Ovary (tissue), 9 donors: ENCODE data around the gene DAB1. TPM values are rescaled to one million over a fixed set of nuclear protein-coding genes. Genes with fewer than 3 reads are reported as not detected.

Source experiments
- DNase-seq, 5 donors: peaks; one replicate each; pipeline ENCODE4 v3.0.0-alpha.2; 2019 to 2020
- H3K27ac ChIP-seq, 2 donors: fragments of 200-600 bp; one replicate each; pipeline versions ENCODE4 v1.5.1 to v1.8.0; 2019 to 2022
- H3K27me3 ChIP-seq: fragments of 200-600 bp; one replicate; pipeline ENCODE4 v1.8.0; 2022
- H3K36me3 ChIP-seq: fragments of 200-600 bp; sonication (generic); one replicate; pipeline ENCODE4 v1.5.1; 2019
- H3K4me1 ChIP-seq: one replicate; pipeline ENCODE4 v1.8.1; 2013; ENCODE audit warnings: mild to moderate bottlenecking, moderate library complexity; ENCODE audit not compliant: insufficient read depth
- H3K4me3 ChIP-seq: fragments of 200-600 bp; sonication (generic); one replicate; pipeline ENCODE4 v1.5.1; 2017
- H3K9me3 ChIP-seq, 2 donors: fragments of 200-600 bp in 1 of 2; sonication (generic) in 1 of 2; one replicate each; pipeline versions ENCODE4 v1.5.1 to v1.8.1; 2013 to 2019; ENCODE audit warnings: mild to moderate bottlenecking in 1 of 2, moderate library complexity in 1 of 2
- EP300 ChIP-seq: sonication (generic); formaldehyde crosslinking; IDR thresholded peaks from one replicate; pipeline ENCODE4 v1.6.1; 2017; ENCODE audit warnings: antibody characterized with exemption
- POLR2A ChIP-seq: fragments of 450-650 bp; IDR thresholded peaks from one replicate; pipeline ENCODE4 v1.6.1; 2017; ENCODE audit warnings: antibody characterized with exemption, mild to moderate bottlenecking, moderate library complexity
- WGBS, 3 donors: extraction: QIAGEN DNeasy Blood & Tissue Kit in 1 of 3; methylation state at CpG; one replicate each; pipeline versions ENCODE4 v1.1.5 to v1.1.7; 2013 to 2017; 5-methylcytosine and 5-hydroxymethylcytosine counted together
- intact Hi-C, 4 donors: fragments of 100-400 bp; cut with DNase I; formaldehyde crosslinking; loops; one replicate each; pipeline versions ENCODE4 v1.11.0 to v1.15.1; 2022 to 2023
- polyA plus RNA-seq, 2 donors: library from polyadenylated mRNA; stranded (reverse); fragments of 200-250 nt in 1 of 2; fragments of 350-450 nt in 1 of 2; fragmentation: Illumina TruSeq in 1 of 2; extraction: RNeasy Lipid Tissue Mini Kit (QIAGEN cat#74804) in 1 of 2; gene quantifications; one replicate each; pipeline ENCODE4 v1.2.3, GENCODE V29; 2013 to 2014
- total RNA-seq, 7 donors: library from RNA; depleted of rRNA in 2 of 7; stranded (reverse); fragments of >200 nt in 2 of 7; fragmentation: NEBNext Ultra II Directional in 3 of 7; extraction: Animal tissue kit (Norgen Biotek cat#: 25700) in 3 of 7; gene quantifications; one replicate each; pipeline versions ENCODE4 v1.1.0 to v1.2.4, GENCODE V29; 2016 to 2023
- TF ChIP-seq, protein P1 (sequence below), 3 donors: fragments of 450-650 bp in 2 of 3; fragments of 200-600 bp in 1 of 3; IDR thresholded peaks; one replicate each; pipeline versions ENCODE4 v1.5.1 to v1.8.0; 2016 to 2022; ENCODE audit warnings: antibody characterized with exemption in 3 of 3, mild to moderate bottlenecking in 1 of 3
- donor health status: DM: no; HTN: no; CAD: no; lungs with moderate emphysema.
- donor health status: DM: no; HTN: no; CAD: no.
- donor health status: Bipolar disorder and iron deficiency.
- donor health status: DM: yes; HTN: yes; CAD: no.
- donor health status: DM: no; HTN: no; CAD: no.
- donor health status: DM: yes; HTN: yes; CAD: no.

The DAB1 gene
- total and polyA plus RNA-seq, 9 donors: 0.22 to 5.5 (median 0.77) TPM

DNA sequence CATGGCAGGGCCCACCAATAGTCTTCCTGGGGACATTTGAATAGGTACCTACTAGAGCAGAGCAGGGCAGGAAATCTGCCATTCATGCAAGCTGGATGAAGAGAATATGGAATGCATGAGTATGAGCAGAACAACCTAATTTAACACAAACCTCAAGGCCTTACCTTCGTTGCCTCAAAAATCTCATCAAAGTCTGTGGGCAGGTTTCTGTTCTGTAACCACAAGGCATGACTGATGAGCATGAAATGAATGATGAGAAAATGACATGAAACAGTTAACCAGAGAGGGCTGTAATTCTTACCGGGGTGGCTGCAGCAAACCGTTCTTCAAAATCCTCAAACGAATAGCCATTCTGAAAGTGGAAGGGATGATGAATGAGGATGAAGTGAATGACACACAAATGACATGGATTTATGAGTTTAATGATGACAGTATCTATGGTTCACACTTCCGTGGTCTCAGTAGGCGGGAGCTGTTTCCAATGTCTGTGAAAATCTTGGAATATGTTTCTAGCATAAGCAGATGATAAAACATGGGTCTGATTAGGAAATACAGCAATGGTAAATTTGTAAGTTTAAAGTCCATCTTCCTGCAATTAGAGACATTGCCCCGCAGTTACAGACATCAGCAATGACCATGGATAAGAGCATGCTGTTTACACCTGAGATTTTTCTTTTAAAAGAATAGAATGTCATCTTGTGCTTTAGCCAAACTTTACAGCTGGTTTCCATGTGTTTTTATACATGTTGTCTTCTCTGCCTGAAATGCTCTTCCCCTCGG, 390.4 kb downstream of the DAB1 start:
- no peaks in the 10 kb centered on the region for H3K9me3 ChIP-seq
- H3K4me1 ChIP-seq: no peaks in the 10 kb centered on the region
- WGBS, 3 donors: 35 to 48% (median 35%) methylated on average over 8 of the region's 8 CpGs
- no peaks in the 10 kb centered on the region for H3K27me3 ChIP-seq
- no peak overlapping the region for H3K4me3 ChIP-seq
- TF ChIP-seq EP300 (no peak), POLR2A (no peak)
- TF ChIP-seq, protein P1, sequence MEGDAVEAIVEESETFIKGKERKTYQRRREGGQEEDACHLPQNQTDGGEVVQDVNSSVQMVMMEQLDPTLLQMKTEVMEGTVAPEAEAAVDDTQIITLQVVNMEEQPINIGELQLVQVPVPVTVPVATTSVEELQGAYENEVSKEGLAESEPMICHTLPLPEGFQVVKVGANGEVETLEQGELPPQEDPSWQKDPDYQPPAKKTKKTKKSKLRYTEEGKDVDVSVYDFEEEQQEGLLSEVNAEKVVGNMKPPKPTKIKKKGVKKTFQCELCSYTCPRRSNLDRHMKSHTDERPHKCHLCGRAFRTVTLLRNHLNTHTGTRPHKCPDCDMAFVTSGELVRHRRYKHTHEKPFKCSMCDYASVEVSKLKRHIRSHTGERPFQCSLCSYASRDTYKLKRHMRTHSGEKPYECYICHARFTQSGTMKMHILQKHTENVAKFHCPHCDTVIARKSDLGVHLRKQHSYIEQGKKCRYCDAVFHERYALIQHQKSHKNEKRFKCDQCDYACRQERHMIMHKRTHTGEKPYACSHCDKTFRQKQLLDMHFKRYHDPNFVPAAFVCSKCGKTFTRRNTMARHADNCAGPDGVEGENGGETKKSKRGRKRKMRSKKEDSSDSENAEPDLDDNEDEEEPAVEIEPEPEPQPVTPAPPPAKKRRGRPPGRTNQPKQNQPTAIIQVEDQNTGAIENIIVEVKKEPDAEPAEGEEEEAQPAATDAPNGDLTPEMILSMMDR (IDR thresholded peaks at IDR 0.05): no peak
- H3K36me3 ChIP-seq: no peaks in the 10 kb centered on the region
- H3K27ac ChIP-seq: no peak overlapping the region
- intact Hi-C loops: no loop called here
- no peak for DNase-seq

DNA sequence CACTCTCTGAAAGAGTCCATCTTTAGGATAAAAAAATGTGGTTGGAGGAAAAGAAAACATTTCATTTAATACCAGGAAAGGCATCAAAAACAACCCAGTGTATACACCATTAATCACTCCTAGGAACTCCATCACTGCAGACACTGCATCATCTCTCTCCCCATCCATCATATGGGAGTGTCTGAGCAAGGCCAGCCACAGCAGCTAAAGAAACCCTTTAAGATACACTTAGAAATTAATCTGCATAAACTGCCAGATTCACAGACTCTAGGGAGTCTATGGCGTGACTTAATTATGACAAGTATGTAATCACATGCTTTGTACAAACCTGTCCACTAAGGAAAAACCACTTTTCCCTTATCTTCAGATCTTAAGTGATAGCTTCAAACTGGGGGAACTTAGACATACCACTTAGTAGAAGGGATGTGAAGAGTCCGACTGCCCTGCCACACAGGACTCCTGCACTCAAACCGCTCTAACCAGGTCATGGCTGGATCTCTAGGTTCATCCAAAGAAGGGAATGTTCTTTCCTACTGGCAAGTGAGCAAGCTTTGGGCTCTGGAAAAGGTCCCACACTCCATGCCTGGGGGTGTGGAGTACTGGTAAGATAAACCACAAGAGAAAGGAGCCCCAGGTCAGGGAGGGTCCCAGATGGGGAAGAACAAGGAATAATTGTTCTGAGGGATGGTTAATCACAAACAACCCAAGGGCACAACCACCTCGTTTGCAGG, 397.1 kb downstream of the DAB1 start:
- intact Hi-C loops: no loop called here
- Histone ChIP-seq H3K4me3 (no peak overlapping the region), H3K27me3 (no peaks in the 10 kb centered on the region), H3K36me3 (no peaks in the 10 kb centered on the region), H3K27ac (no peak overlapping the region), H3K9me3 (no peaks in the 10 kb centered on the region), H3K4me1 (no peaks in the 10 kb centered on the region)
- WGBS, 3 donors: 41 to 65% (median 58%) methylated on average over 4 of the region's 4 CpGs
- peak in 1 of 5 donors; percentile 9 for DNase-seq
- TF ChIP-seq, protein P1 (IDR thresholded peaks at IDR 0.05): no peak
- no peak for TF ChIP-seq EP300
- TF ChIP-seq POLR2A: no peak

DNA sequence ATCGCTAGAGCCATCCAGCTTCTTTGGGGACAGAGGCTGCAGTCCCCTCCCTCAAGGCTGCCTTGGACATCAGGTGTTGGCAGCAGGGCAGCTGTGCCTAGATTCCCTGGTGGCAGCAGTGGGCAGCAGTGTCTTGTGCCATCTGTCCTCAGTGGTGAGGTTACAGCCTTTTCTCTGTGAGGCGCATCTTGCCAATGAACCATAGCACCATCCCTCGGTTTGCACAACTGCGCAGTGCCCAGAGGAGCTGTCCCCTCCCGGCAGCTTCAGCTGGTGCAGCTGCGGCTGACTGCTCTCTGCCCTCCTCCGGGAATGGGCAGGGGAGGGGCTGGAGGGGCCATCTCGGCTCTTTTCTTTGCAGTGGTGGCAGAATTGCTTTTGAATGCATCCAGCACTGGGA, 399.0 kb downstream of the DAB1 start:
- intact Hi-C loops: no loop called here
- H3K36me3 ChIP-seq: no peaks in the 10 kb centered on the region
- TF ChIP-seq POLR2A: no peak
- no peaks in the 10 kb centered on the region for H3K4me1 ChIP-seq
- H3K27me3 ChIP-seq: no peaks in the 10 kb centered on the region
- no peak overlapping the region for H3K4me3 ChIP-seq
- WGBS, 3 donors: 42 to 48% (median 42%) methylated on average over 8 of the region's 8 CpGs
- no peak for DNase-seq
- no peaks in the 10 kb centered on the region for H3K9me3 ChIP-seq
- H3K27ac ChIP-seq: no peak overlapping the region

DNA sequence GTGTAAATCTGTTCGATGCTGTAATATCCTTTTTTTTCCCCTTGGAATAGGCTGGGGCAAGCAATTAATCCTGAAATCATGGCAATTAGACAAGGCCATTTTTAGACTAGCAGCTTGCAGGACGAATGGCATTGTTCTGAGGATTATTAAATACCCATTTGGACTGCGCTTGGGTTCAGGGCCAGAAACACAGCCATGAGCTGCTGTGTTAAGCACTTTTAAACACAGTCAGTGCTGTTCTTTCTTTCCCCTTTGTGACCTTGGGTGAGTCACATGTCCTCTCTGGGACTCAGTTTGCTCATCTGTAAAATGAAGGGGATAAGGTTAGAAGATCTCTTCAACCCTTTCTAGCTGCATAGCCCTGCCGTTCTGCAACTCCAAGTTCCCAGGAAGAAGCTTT, 399.4 kb downstream of the DAB1 start:
- intact Hi-C loops: no loop called here

More for the DNA sequence above, 399.4 kb downstream of the DAB1 start:
- no peak overlapping the region for H3K27ac ChIP-seq
- no peaks in the 10 kb centered on the region for H3K4me1 ChIP-seq
- no peak overlapping the region for H3K4me3 ChIP-seq
- no peaks in the 10 kb centered on the region for H3K9me3 ChIP-seq
- H3K36me3 ChIP-seq: no peaks in the 10 kb centered on the region
- WGBS, 3 donors: 81 to 83% (median 83%) methylated on average over 4 of the region's 4 CpGs
- TF ChIP-seq, protein P1 (IDR thresholded peaks at IDR 0.05): no peak
- no peak for TF ChIP-seq POLR2A
- TF ChIP-seq EP300: no peak
- no peaks in the 10 kb centered on the region for H3K27me3 ChIP-seq
- DNase-seq: no peak
